Neuronal stem cell (in vitro differentiated cells): ENCODE results near the gene IFI30.

ENCODE experiments used
- DNase-seq: peaks from one replicate; pipeline ENCODE4 v3.0.0-alpha.2; 2013; ENCODE audit warnings: low spot score
- H2AFZ ChIP-seq: one replicate; pipeline ENCODE4 v1.6.1; 2013; ENCODE audit warnings: mild to moderate bottlenecking, low read length, inconsistent platforms
- H2AK5ac ChIP-seq: 2 replicates; pipeline ENCODE4 v1.6.1; 2013; ENCODE audit warnings: low read depth, mild to moderate bottlenecking, inconsistent platforms, low read length, moderate library complexity, mixed read lengths
- H2BK120ac ChIP-seq: 2 replicates; pipeline ENCODE4 v1.6.1; 2013; ENCODE audit warnings: low read depth, mild to moderate bottlenecking, inconsistent platforms, low read length, moderate library complexity, mixed read lengths
- H2BK12ac ChIP-seq: one replicate; pipeline ENCODE4 v1.6.1; 2013; ENCODE audit warnings: low read length, inconsistent platforms
- H2BK15ac ChIP-seq: 2 replicates; pipeline ENCODE4 v1.6.1; 2013; ENCODE audit warnings: mild to moderate bottlenecking, low read length, inconsistent platforms, mixed read lengths
- H2BK5ac ChIP-seq: one replicate; pipeline ENCODE4 v1.6.1; 2013; ENCODE audit warnings: inconsistent platforms, mild to moderate bottlenecking, low read length, moderate library complexity
- H3K14ac ChIP-seq: one replicate; pipeline ENCODE4 v1.6.1; 2013; ENCODE audit warnings: low read length, inconsistent platforms
- H3K18ac ChIP-seq: 2 replicates; pipeline ENCODE4 v1.6.1; 2013; ENCODE audit warnings: low read length, inconsistent platforms
- H3K23ac ChIP-seq: 2 replicates; pipeline ENCODE4 v1.6.1; 2013; ENCODE audit warnings: low read depth, mild to moderate bottlenecking, mixed read lengths, low read length, inconsistent platforms; ENCODE audit not compliant: poor library complexity
- H3K27ac ChIP-seq: replicated peaks from 3 replicates; pipeline ENCODE4 v1.5.1; 2013; ENCODE audit warnings: low read length, inconsistent platforms
- H3K27me3 ChIP-seq, 3 experiments: 2 replicates each; pipeline ENCODE4 v1.6.1; 2013; ENCODE audit warnings: low read length in 3 of 3, mild to moderate bottlenecking in 2 of 3, inconsistent platforms in 1 of 3, low read depth in 1 of 3, mixed read lengths in 1 of 3, moderate library complexity in 1 of 3; ENCODE audit not compliant: control insufficient read depth in 3 of 3, insufficient read depth in 3 of 3
- H3K36me3 ChIP-seq, 2 donors: replicated peaks in 1 of 2; 2 replicates each; pipeline ENCODE4 v1.6.1; 2013; ENCODE audit warnings: low read length in 2 of 2; ENCODE audit not compliant: control insufficient read depth in 2 of 2, insufficient read depth in 2 of 2
- H3K4ac ChIP-seq: 2 replicates; pipeline ENCODE4 v1.6.1; 2013; ENCODE audit warnings: inconsistent platforms, mild to moderate bottlenecking, low read length, moderate library complexity
- H3K4me1 ChIP-seq, 2 donors: 1 replicate in 1 of 2; 2 replicates in 1 of 2; pipeline ENCODE4 v1.6.1; 2013; ENCODE audit warnings: low read length in 2 of 2, low read depth in 1 of 2; ENCODE audit not compliant: control insufficient read depth in 2 of 2, insufficient read depth in 1 of 2
- H3K4me2 ChIP-seq: one replicate; pipeline ENCODE4 v1.6.1; 2013; ENCODE audit warnings: mild to moderate bottlenecking, low read length, inconsistent platforms; ENCODE audit not compliant: insufficient read depth, poor library complexity, severe bottlenecking
- H3K4me3 ChIP-seq, 2 donors: 2 replicates each; pipeline ENCODE4 v1.5.1; 2013; ENCODE audit warnings: low read length in 2 of 2, mild to moderate bottlenecking in 2 of 2, inconsistent platforms in 1 of 2, moderate library complexity in 1 of 2
- H3K79me1 ChIP-seq: one replicate; pipeline ENCODE4 v1.6.1; 2013; ENCODE audit warnings: low read depth, mild to moderate bottlenecking, inconsistent platforms, low read length, moderate library complexity
- H3K9ac ChIP-seq: one replicate; pipeline ENCODE4 v1.6.1; 2013; ENCODE audit warnings: mild to moderate bottlenecking, low read depth, low read length, inconsistent platforms; ENCODE audit not compliant: poor library complexity
- H3K9me3 ChIP-seq, 2 donors: replicated peaks in 1 of 2; 2 replicates each; pipeline versions ENCODE3 to v1.6.1; 2013; ENCODE audit warnings: low read length in 2 of 2, mild to moderate bottlenecking in 2 of 2, inconsistent platforms in 1 of 2, low read depth in 1 of 2, mixed read lengths in 1 of 2, moderate library complexity in 1 of 2; ENCODE audit not compliant: control insufficient read depth in 2 of 2, insufficient read depth in 1 of 2
- H4K8ac ChIP-seq: one replicate; pipeline ENCODE4 v1.6.1; 2013; ENCODE audit warnings: low read depth, mild to moderate bottlenecking, inconsistent platforms, low read length, moderate library complexity
- H4K91ac ChIP-seq: one replicate; pipeline ENCODE4 v1.6.1; 2013; ENCODE audit warnings: low read length, low read depth, mild to moderate bottlenecking, inconsistent platforms; ENCODE audit not compliant: poor library complexity
- WGBS, 2 donors: extraction: QIAGEN DNeasy Blood & Tissue Kit; methylation state at CpG; one replicate each; pipeline ENCODE4 v1.1.7; 2013; ENCODE audit warnings: missing lambda C conversion rate in 2 of 2, mixed read lengths in 1 of 2; ENCODE audit not compliant: insufficient read length in 2 of 2, insufficient replicate concordance in 1 of 2; ENCODE audit errors: extremely low coverage in 2 of 2; 5-methylcytosine and 5-hydroxymethylcytosine counted together

The IFI30 gene

DNA sequence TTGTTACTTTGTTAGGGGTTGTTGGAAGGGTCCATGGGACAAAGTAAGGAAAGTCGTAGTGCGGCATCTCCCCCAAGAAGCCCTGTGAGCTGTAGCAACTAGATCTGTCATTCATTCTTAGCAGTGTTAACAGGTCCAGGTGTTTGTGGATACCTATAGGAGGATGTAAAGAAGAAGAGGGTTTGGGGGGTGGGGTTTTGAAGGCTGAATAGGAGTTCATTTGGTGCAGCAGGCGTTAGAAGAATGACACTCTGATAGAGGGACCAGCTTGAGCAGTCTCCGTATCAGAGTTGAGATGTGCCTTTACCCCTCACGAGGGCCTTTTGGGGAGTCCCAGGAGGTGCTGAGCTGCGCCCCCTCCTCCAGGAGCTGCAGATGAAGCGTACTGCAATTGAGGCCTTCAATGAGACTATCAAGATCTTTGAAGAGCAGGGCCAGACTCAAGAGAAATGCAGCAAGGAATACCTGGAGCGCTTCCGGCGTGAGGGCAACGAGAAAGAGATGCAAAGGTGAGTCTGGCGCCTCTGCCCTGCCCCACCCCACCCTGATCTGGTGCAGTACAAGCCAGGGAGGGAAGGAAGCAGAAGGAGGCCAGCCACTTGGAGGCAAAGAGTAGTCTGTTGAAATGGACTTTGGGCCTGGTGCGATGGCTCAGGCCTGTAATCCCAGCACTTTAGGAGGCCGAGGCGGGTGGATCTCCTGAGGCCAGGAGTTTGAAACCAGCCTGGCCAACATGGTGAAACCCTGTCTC is 7.6 kb upstream of the IFI30 start:
- no peak overlapping the region for H3K14ac ChIP-seq
- no peaks in the 10 kb centered on the region for H3K27me3 ChIP-seq
- no peak overlapping the region for H2BK12ac ChIP-seq
- peaks cover 4% of the 10 kb centered on the region for H3K79me1 ChIP-seq
- no peak overlapping the region for H4K8ac ChIP-seq
- no peak overlapping the region for H3K23ac ChIP-seq
- no peak for DNase-seq
- no peak overlapping the region for H2AFZ ChIP-seq
- WGBS, 2 donors, result 100% methylated on average over 1 of the region's 15 CpGs; no CpG with 5 or more reads in 1 of the 2 donors
- peaks cover 49 to 77% of the 10 kb centered on the region in 2 donors for H3K36me3 ChIP-seq
- H3K18ac ChIP-seq, result no peak overlapping the region
- no peak overlapping the region for H3K4me2 ChIP-seq
- no peak overlapping the region for H2BK15ac ChIP-seq
- H3K27ac ChIP-seq, result no peak overlapping the region
- H3K9me3 ChIP-seq, result no peaks in the 10 kb centered on the region
- H3K4ac ChIP-seq, result no peak overlapping the region
- no peak overlapping the region for H3K9ac ChIP-seq
- H4K91ac ChIP-seq, result no peak overlapping the region
- no peak overlapping the region for H3K4me3 ChIP-seq
- no peak overlapping the region for H2AK5ac ChIP-seq
- no peak overlapping the region for H2BK5ac ChIP-seq
- H3K4me1 ChIP-seq, result peaks cover 4 to 5% of the 10 kb centered on the region in 2 donors
- H2BK120ac ChIP-seq, result no peak overlapping the region

DNA sequence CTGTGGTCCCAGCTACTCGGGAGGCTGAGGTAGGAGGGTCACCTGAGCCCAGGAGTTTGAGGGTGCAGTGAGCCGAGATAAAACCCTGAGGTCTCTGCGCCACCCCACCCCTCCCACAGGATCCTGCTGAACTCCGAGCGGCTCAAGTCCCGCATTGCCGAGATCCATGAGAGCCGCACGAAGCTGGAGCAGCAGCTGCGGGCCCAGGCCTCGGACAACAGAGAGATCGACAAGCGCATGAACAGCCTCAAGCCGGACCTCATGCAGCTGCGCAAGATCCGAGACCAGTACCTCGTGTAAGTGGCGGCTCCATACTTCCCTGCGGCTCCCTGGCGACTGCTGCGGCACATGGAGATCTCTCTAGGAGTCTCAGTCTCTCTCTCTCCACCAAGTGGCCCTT is 6.6 kb upstream of the IFI30 start:
- Histone ChIP-seq H2AFZ (no peak overlapping the region), H3K27ac (no peak overlapping the region), H3K36me3 (peaks cover 45 to 73% of the 10 kb centered on the region in 2 donors), H4K91ac (no peak overlapping the region), H2BK15ac (no peak overlapping the region), H3K18ac (no peak overlapping the region), H4K8ac (no peak overlapping the region), H3K4me2 (no peak overlapping the region), H3K23ac (no peak overlapping the region), H2BK5ac (no peak overlapping the region), H2BK120ac (no peak overlapping the region), H3K4ac (no peak overlapping the region), H3K14ac (no peak overlapping the region), H2BK12ac (no peak overlapping the region), H3K9ac (no peak overlapping the region), H3K9me3 (no peaks in the 10 kb centered on the region), H3K79me1 (peaks cover 4% of the 10 kb centered on the region), H3K4me3 (no peak overlapping the region), H3K4me1 (no peaks in the 10 kb centered on the region), H3K27me3 (no peaks in the 10 kb centered on the region), H2AK5ac (no peak overlapping the region)
- no CpG with 5 or more reads among the region's 21 CpGs for WGBS, 2 donors
- no peak for DNase-seq

DNA sequence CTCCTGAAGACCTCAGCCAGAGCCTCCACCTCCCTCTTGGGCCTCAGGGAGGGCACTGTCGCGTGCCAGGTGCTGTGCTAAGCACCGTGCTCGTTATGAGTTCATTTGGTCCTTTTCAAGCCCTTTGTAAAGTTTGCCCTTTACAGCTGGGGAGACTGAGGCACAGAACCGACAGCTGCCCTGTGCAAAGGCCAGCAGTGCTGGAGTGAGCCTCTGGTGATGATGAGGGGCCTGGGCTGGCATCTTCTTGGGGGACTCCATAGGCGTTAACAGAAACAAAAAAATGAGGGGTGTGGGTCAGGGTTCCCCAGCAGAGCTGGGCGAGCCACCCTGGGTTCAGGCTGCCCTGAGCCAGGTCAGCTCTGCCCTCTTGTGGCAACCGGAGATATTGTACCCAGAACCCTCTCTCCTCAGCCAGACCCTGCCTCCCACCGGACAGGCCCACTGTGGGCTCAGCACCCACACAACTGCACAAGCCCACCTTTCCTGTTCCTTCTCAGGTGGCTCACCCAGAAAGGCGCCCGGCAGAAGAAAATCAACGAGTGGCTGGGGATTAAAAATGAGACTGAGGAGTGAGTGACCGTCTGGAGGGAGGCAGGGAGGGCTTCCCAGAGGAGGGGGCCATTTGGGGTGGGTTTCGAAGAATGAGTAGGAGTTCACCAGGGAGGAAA is 5.5 kb upstream of the IFI30 start:
- peak overlapping the region; percentile 52 for H2AK5ac ChIP-seq
- no CpG with 5 or more reads among the region's 14 CpGs for WGBS, 2 donors

GRCh38 chr19:18168673-18169381 is 4.8 kb upstream of the IFI30 start:
- Histone ChIP-seq H2BK120ac (no peak overlapping the region), H4K8ac (no peak overlapping the region), H3K14ac (no peak overlapping the region), H3K23ac (no peak overlapping the region), H3K4me2 (no peak overlapping the region), H2BK5ac (peak overlapping the region; percentile 24), H3K18ac (no peak overlapping the region), H2AFZ (no peak overlapping the region), H3K4me3 (no peak overlapping the region), H3K79me1 (peaks cover 4% of the 10 kb centered on the region), H2AK5ac (peak overlapping the region; percentile 46), H2BK12ac (no peak overlapping the region), H3K4ac (no peak overlapping the region), H3K9ac (no peak overlapping the region), H3K9me3 (no peaks in the 10 kb centered on the region), H3K36me3 (peaks cover 31 to 58% of the 10 kb centered on the region in 2 donors), H3K27me3 (peaks cover 0 to 6% (median 2%) of the 10 kb centered on the region in 3 experiments), H3K27ac (no peak overlapping the region), H4K91ac (no peak overlapping the region), H2BK15ac (no peak overlapping the region), H3K4me1 (peaks cover 3% of the 10 kb centered on the region in 2 donors)
- no peak for DNase-seq
- WGBS, 2 donors, result no CpG with 5 or more reads among the region's 66 CpGs

More for the DNA sequence above, 5.5 kb upstream of the IFI30 start:
- no peak overlapping the region for H3K27ac ChIP-seq
- no peak overlapping the region for H2AFZ ChIP-seq
- peaks cover 36 to 64% of the 10 kb centered on the region in 2 donors for H3K36me3 ChIP-seq
- no peaks in the 10 kb centered on the region for H3K4me1 ChIP-seq
- no peak overlapping the region for H3K4me3 ChIP-seq
- H3K4ac ChIP-seq, result no peak overlapping the region
- no peaks in the 10 kb centered on the region for H3K27me3 ChIP-seq
- H2BK5ac ChIP-seq, result peak overlapping the region; percentile 24
- no peak for DNase-seq
- peaks cover 4% of the 10 kb centered on the region for H3K79me1 ChIP-seq
- peak overlapping the region; percentile 70 for H3K9ac ChIP-seq
- H4K8ac ChIP-seq, result no peak overlapping the region
- H2BK15ac ChIP-seq, result no peak overlapping the region
- no peak overlapping the region for H3K18ac ChIP-seq
- H3K4me2 ChIP-seq, result no peak overlapping the region
- no peak overlapping the region for H3K14ac ChIP-seq
- no peaks in the 10 kb centered on the region for H3K9me3 ChIP-seq
- H3K23ac ChIP-seq, result peak overlapping the region; percentile 31
- no peak overlapping the region for H4K91ac ChIP-seq
- H2BK12ac ChIP-seq, result no peak overlapping the region
- no peak overlapping the region for H2BK120ac ChIP-seq
